ENCODE results near the gene LRRC14B. TPM values are rescaled to one million over a fixed set of nuclear protein-coding genes. Genes with fewer than 3 reads are reported as not detected.

The LRRC14B gene
- total RNA-seq, 3 donors from 2014 or later (not counting 1 experiment from before 2014, with no cell fraction given), result not detected

DNA sequence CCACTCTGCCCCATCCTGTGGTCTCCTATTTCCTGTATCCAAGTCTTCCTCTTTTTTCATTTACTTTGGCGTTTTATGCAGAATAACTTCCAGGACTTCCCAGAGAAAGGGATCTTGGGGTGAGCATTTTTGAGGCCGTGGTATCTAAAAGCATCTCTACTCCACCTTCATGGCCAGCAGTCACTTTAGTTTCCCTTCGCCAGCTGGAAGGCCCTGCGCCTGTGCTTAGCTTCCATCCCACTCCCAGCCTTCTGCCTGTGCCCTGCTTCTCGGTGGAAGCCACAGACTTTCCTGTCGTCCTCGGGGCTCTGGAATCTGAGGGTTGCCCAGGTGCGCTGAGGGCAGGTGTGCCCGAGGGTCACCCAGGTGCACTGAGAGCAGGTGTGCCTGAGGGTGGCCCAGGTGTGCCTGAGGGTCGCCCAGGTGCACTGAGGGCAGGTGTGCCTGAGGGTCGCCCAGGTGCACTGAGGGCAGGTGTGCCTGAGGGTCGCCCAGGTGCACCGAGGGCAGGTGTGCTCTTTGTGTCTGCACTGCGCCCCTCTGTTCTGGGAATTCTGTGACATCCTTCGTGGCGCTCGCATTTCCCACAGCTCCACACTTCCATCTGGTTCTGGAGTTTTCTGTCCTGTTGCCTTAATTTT is 32.4 kb upstream of the LRRC14B start:
- no peaks in the 10 kb centered on the region for H3K36me3 Mint-ChIP-seq
- H3K36me3 ChIP-seq (ENCODE audit: control insufficient read depth, insufficient read depth, low read length), result no peaks in the 10 kb centered on the region
- H3K27me3 Mint-ChIP-seq (ENCODE audit: low read depth in 2 of 2), result peaks cover 8 to 19% of the 10 kb centered on the region in 2 donors
- H3K27me3 ChIP-seq (ENCODE audit: control insufficient read depth, insufficient read depth, low read length), result no peaks in the 10 kb centered on the region
- WGBS (ENCODE audit: insufficient coverage), result 64% methylated on average over 17 of the region's 17 CpGs
- H3K4me3 Mint-ChIP-seq, result no peak overlapping the region
- no peaks in the 10 kb centered on the region for H3K9me3 ChIP-seq (ENCODE audit: control insufficient read depth, insufficient read depth, low read length)
- no peaks in the 10 kb centered on the region for H3K4me1 ChIP-seq (ENCODE audit: control insufficient read depth, insufficient read depth, low read length)
- DNase-seq (no peak), ATAC-seq (no peak)
- no peak for TF ChIP-seq CTCF (IDR thresholded peaks at IDR 0.05)
- intact Hi-C loops (cut with micrococcal nuclease), result no loop called here
- H3K9me3 Mint-ChIP-seq, result no peaks in the 10 kb centered on the region
- H3K4me1 Mint-ChIP-seq, result no peaks in the 10 kb centered on the region
- H3K4me3 ChIP-seq (ENCODE audit: low read length), result no peak overlapping the region
- H3K27ac Mint-ChIP-seq, result no peak overlapping the region
- no peak overlapping the region for H3K27ac ChIP-seq (ENCODE audit: low read length)

- Histone ChIP-seq H3K4me3 (ENCODE audit: low read length) (no peak overlapping the region), H3K27ac (ENCODE audit: low read length) (no peak overlapping the region), H3K4me1 (ENCODE audit: control insufficient read depth, insufficient read depth, low read length) (no peaks in the 10 kb centered on the region), H3K27me3 (ENCODE audit: control insufficient read depth, insufficient read depth, low read length) (no peaks in the 10 kb centered on the region), H3K36me3 (ENCODE audit: control insufficient read depth, insufficient read depth, low read length) (no peaks in the 10 kb centered on the region), H3K9me3 (ENCODE audit: control insufficient read depth, insufficient read depth, low read length) (no peaks in the 10 kb centered on the region)
- DNase-seq (no peak), ATAC-seq (no peak)
- no peak for TF ChIP-seq CTCF (IDR thresholded peaks at IDR 0.05)
- Mint-ChIP-seq H3K36me3 (no peaks in the 10 kb centered on the region), H3K27ac (no peak overlapping the region), H3K4me1 (no peaks in the 10 kb centered on the region), H3K4me3 (no peak overlapping the region), H3K27me3 (ENCODE audit: low read depth in 2 of 2) (peaks cover 7 to 19% of the 10 kb centered on the region in 2 donors), H3K9me3 (no peaks in the 10 kb centered on the region)
- intact Hi-C loops (cut with micrococcal nuclease), result no loop called here
- 39% methylated on average over 19 of the region's 19 CpGs for WGBS (ENCODE audit: insufficient coverage)
These were observed 31.7 kb upstream of the LRRC14B start for GRCh38 chr5:159448-160172.

DNA sequence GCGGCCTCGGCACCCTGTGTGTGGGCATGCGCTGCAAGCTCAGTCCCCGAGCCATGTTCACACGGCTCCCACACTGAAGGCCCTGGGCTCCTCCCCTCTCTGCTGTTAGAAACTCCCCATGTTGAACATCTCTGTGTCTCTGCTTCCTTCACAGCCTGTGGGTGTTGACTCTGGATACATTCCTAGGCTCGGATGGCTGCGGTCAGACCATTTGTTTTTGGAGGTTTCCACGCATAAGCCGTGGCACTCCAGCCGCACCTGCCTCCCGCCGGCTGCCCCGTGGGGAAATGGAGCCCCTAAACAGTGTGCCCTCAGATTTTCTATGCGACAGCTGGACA is 31.2 kb upstream of the LRRC14B start:
- DNase-seq (no peak), ATAC-seq (no peak)
- Mint-ChIP-seq H3K4me3 (no peak overlapping the region), H3K9me3 (no peaks in the 10 kb centered on the region), H3K27ac (no peak overlapping the region), H3K4me1 (no peaks in the 10 kb centered on the region), H3K27me3 (ENCODE audit: low read depth in 2 of 2) (peaks cover 7 to 19% of the 10 kb centered on the region in 2 donors), H3K36me3 (no peaks in the 10 kb centered on the region)
- H3K9me3 ChIP-seq (ENCODE audit: control insufficient read depth, insufficient read depth, low read length), result no peaks in the 10 kb centered on the region
- 90% methylated on average over 14 of the region's 14 CpGs for WGBS (ENCODE audit: insufficient coverage)
- intact Hi-C loops (cut with micrococcal nuclease), result no loop called here
- no peak for TF ChIP-seq CTCF (IDR thresholded peaks at IDR 0.05)
- H3K4me3 ChIP-seq (ENCODE audit: low read length), result no peak overlapping the region
- H3K27ac ChIP-seq (ENCODE audit: low read length), result no peak overlapping the region
- H3K27me3 ChIP-seq (ENCODE audit: control insufficient read depth, insufficient read depth, low read length), result no peaks in the 10 kb centered on the region
- no peaks in the 10 kb centered on the region for H3K36me3 ChIP-seq (ENCODE audit: control insufficient read depth, insufficient read depth, low read length)
- H3K4me1 ChIP-seq (ENCODE audit: control insufficient read depth, insufficient read depth, low read length), result no peaks in the 10 kb centered on the region
